GM23338 (cell line): ENCODE data around the gene FILIP1L. TPM values are rescaled to one million over a fixed set of nuclear protein-coding genes. Genes with fewer than 3 reads are reported as not detected.

ENCODE experiments used
- ATAC-seq: fragments of 200-7000 bp; cut with Tn5 transposase; 3 replicates; pipeline ENCODE4 v1.9.1; 2020
- DNase-seq: peaks from one replicate; pipeline ENCODE4 v3.0.0-alpha.2; 2015; ENCODE audit warnings: low spot score
- H2AFZ ChIP-seq: fragments of 200-600 bp; sonication (generic); 2 replicates; pipeline ENCODE4 v1.8.0; 2016; ENCODE audit warnings: antibody characterized with exemption, mild to moderate bottlenecking, moderate library complexity
- H3F3A ChIP-seq: fragments of 200-600 bp; sonication (generic); replicated peaks from 2 replicates; pipeline ENCODE4 v1.8.0; 2017; ENCODE audit warnings: antibody characterized with exemption, mixed run types, low read depth
- H3K27ac ChIP-seq: fragments of 200-600 bp; sonication (generic); 2 replicates; pipeline ENCODE4 v1.6.1; 2016; ENCODE audit warnings: low read depth
- H3K27me3 ChIP-seq: fragments of 200-600 bp; sonication (generic); 2 replicates; pipeline ENCODE4 v1.8.0; 2016; ENCODE audit warnings: mild to moderate bottlenecking, mixed run types, moderate library complexity; ENCODE audit not compliant: insufficient read depth
- H3K36me3 ChIP-seq: fragments of 200-600 bp; sonication (generic); 2 replicates; pipeline ENCODE4 v1.8.0; 2016; ENCODE audit warnings: mild to moderate bottlenecking; ENCODE audit not compliant: insufficient read depth
- H3K4me1 ChIP-seq: fragments of 200-600 bp; sonication (generic); 2 replicates; pipeline ENCODE4 v1.8.0; 2016; ENCODE audit warnings: mild to moderate bottlenecking, moderate library complexity; ENCODE audit not compliant: insufficient read depth
- H3K4me2 ChIP-seq: fragments of 200-600 bp; sonication (generic); 2 replicates; pipeline ENCODE4 v1.7.1; 2017; ENCODE audit warnings: mixed run types
- H3K4me3 ChIP-seq: fragments of 200-600 bp; sonication (generic); 2 replicates; pipeline ENCODE4 v1.6.1; 2016; ENCODE audit warnings: mixed run types
- H3K79me2 ChIP-seq: fragments of 200-600 bp; sonication (generic); replicated peaks from 2 replicates; pipeline ENCODE4 v1.8.0; 2017; ENCODE audit warnings: mild to moderate bottlenecking; ENCODE audit not compliant: insufficient read depth
- H3K9me2 ChIP-seq: fragments of 200-600 bp; sonication (generic); 2 replicates; pipeline ENCODE4 v1.8.0; 2017; ENCODE audit not compliant: insufficient read depth
- H4K20me1 ChIP-seq: fragments of 200-600 bp; sonication (generic); replicated peaks from 2 replicates; pipeline ENCODE4 v1.8.0; 2017; ENCODE audit warnings: mild to moderate bottlenecking; ENCODE audit not compliant: insufficient read depth
- H3K27ac Mint-ChIP-seq: 2 replicates; pipeline ENCODE4 v1.8.0; 2020; ENCODE audit warnings: inconsistent platforms, mild to moderate bottlenecking, moderate library complexity, mixed read lengths
- H3K27me3 Mint-ChIP-seq: 3 replicates; pipeline ENCODE4 v1.8.0; 2022; ENCODE audit warnings: low read depth, mild to moderate bottlenecking, moderate library complexity, mixed read lengths, inconsistent platforms; ENCODE audit not compliant: insufficient read depth, poor library complexity
- H3K36me3 Mint-ChIP-seq: 3 replicates; pipeline ENCODE4 v1.8.0; 2021; ENCODE audit warnings: low read depth, mild to moderate bottlenecking, inconsistent platforms, moderate library complexity, mixed read lengths
- H3K4me1 Mint-ChIP-seq: 3 replicates; pipeline ENCODE4 v1.8.0; 2020; ENCODE audit warnings: mild to moderate bottlenecking, inconsistent platforms, mixed read lengths
- H3K4me3 Mint-ChIP-seq: 3 replicates; pipeline ENCODE4 v1.8.0; 2021; ENCODE audit warnings: moderate library complexity, mild to moderate bottlenecking, inconsistent platforms, mixed read lengths
- H3K9me3 Mint-ChIP-seq: 3 replicates; pipeline ENCODE4 v1.8.0; 2020; ENCODE audit warnings: moderate library complexity, mild to moderate bottlenecking, inconsistent platforms, mixed read lengths
- CTCF ChIP-seq, 2 experiments: fragments of 200-600 bp in 1 of 2; sonication (generic) in 1 of 2; conservative IDR thresholded peaks; 2 replicates each; pipeline versions ENCODE4 v1.5.1 to v1.6.1; 2016 to 2017; ENCODE audit warnings: antibody characterized with exemption in 2 of 2, low read depth in 2 of 2, mild to moderate bottlenecking in 2 of 2, moderate library complexity in 1 of 2
- ETS1 ChIP-seq: IDR thresholded peaks from 2 replicates; pipeline ENCODE4 v1.6.1; 2016; ENCODE audit warnings: antibody characterized with exemption
- EZH2 ChIP-seq: fragments of 200-600 bp; sonication (generic); IDR thresholded peaks from one replicate; pipeline ENCODE4 v1.8.0; 2017; ENCODE audit warnings: antibody characterized with exemption, mild to moderate bottlenecking, low read depth; ENCODE audit not compliant: unreplicated experiment
- JUNB ChIP-seq: IDR thresholded peaks from one replicate; pipeline ENCODE4 v1.6.1; 2016; ENCODE audit warnings: antibody characterized with exemption; ENCODE audit not compliant: unreplicated experiment
- NANOG ChIP-seq: IDR thresholded peaks from 2 replicates; pipeline ENCODE4 v1.6.1; 2016; ENCODE audit warnings: antibody characterized with exemption, borderline replicate concordance
- POLR2AphosphoS5 ChIP-seq: IDR thresholded peaks from 2 replicates; pipeline ENCODE4 v1.6.1; 2016; ENCODE audit warnings: antibody characterized with exemption, low read depth
- ZNF114 ChIP-seq: fragments of 250-450 bp; sonication (Bioruptor Pico); IDR thresholded peaks from 2 replicates; pipeline ENCODE4 v1.5.0; 2020; ENCODE audit warnings: mild to moderate bottlenecking, moderate library complexity
- ZNF331 ChIP-seq: fragments of 250-450 bp; sonication (Bioruptor Pico); IDR thresholded peaks from 2 replicates; pipeline ENCODE4 v1.5.0; 2020; ENCODE audit warnings: low read depth, mild to moderate bottlenecking, moderate library complexity
- ZNF462 ChIP-seq: fragments of 250-450 bp; sonication (Bioruptor Pico); IDR thresholded peaks from 2 replicates; pipeline ENCODE4 v1.5.0; 2020; ENCODE audit warnings: mild to moderate bottlenecking, moderate library complexity
- polyA plus RNA-seq: library from polyadenylated mRNA; unstranded; fragments of >200 nt; fragmentation: Nextera tagmentation; extraction: Ambion mirVana; gene quantifications from 2 replicates; pipeline ENCODE4 v1.2.1, GENCODE V29; 2016
- total RNA-seq: library from RNA; depleted of rRNA; stranded (reverse); fragments of >200 nt; shearing (Covaris generic); gene quantifications from 2 replicates; pipeline ENCODE4 v1.2.3, GENCODE V29; 2014

Gene FILIP1L
- total and polyA plus RNA-seq, 2 experiments from 2014 or later: 1.6 TPM; not detected in 1

- Mint-ChIP-seq H3K4me1 (peaks cover 33% of the 10 kb centered on the region), H3K9me3 (no peaks in the 10 kb centered on the region), H3K4me3 (no peak overlapping the region), H3K36me3 (no peaks in the 10 kb centered on the region), H3K27me3 (no peaks in the 10 kb centered on the region), H3K27ac (no peak overlapping the region)
- Histone ChIP-seq H3K4me1 (peaks cover 32% of the 10 kb centered on the region), H3K4me3 (no peak overlapping the region), H3K9me2 (no peaks in the 10 kb centered on the region; the same call in 1 of the 2 replicates), H3K4me2 (peak overlapping the region; percentile 18; the same call in 1 of the 2 replicates), H3K27ac (no peak overlapping the region), H4K20me1 (peaks cover 10% of the 10 kb centered on the region), H2AFZ (no peak overlapping the region), H3K79me2 (peaks cover 46% of the 10 kb centered on the region), H3F3A (no peaks in the 10 kb centered on the region), H3K27me3 (no peaks in the 10 kb centered on the region), H3K36me3 (no peaks in the 10 kb centered on the region)
- TF ChIP-seq ETS1 (no peak), NANOG (no peak), POLR2AphosphoS5 (no peak), ZNF331 (CRISPR knock-in tag) (no peak), ZNF114 (no peak), CTCF (conservative IDR thresholded peaks at IDR 0.05; ENCODE audit: low read depth in 2 of 2) (no peak), JUNB (no peak)
- no peak for DNase-seq
- peak; percentile 49 for ATAC-seq
Measured at GRCh38 chr3:99854756-99855298, 259.5 kb downstream of the FILIP1L start.

GRCh38 chr3:99852851-99853250 lies 261.4 kb downstream of the FILIP1L start:
- no peaks in the 10 kb centered on the region for H3K27me3 ChIP-seq
- no peaks in the 10 kb centered on the region; the same call in 1 of the 2 replicates for H3K9me2 ChIP-seq
- H3K9me3 Mint-ChIP-seq: no peaks in the 10 kb centered on the region
- H2AFZ ChIP-seq: no peak overlapping the region
- no peaks in the 10 kb centered on the region for H3K27me3 Mint-ChIP-seq
- H3K36me3 Mint-ChIP-seq: no peaks in the 10 kb centered on the region
- no peaks in the 10 kb centered on the region for H3F3A ChIP-seq
- no peak overlapping the region for H3K27ac Mint-ChIP-seq
- H3K36me3 ChIP-seq: no peaks in the 10 kb centered on the region
- peaks cover 32% of the 10 kb centered on the region for H3K4me1 ChIP-seq
- peaks cover 33% of the 10 kb centered on the region for H3K4me1 Mint-ChIP-seq
- DNase-seq (no peak), ATAC-seq (no peak)
- peaks cover 59% of the 10 kb centered on the region for H3K79me2 ChIP-seq
- no peak overlapping the region for H3K4me3 ChIP-seq
- no peak overlapping the region for H3K27ac ChIP-seq
- peak overlapping the region; percentile 5; the same call in 1 of the 2 replicates for H3K4me2 ChIP-seq
- no peak overlapping the region for H3K4me3 Mint-ChIP-seq
- H4K20me1 ChIP-seq: peaks cover 10% of the 10 kb centered on the region
- TF ChIP-seq CTCF (conservative IDR thresholded peaks at IDR 0.05; ENCODE audit: low read depth in 2 of 2) (no peak), ZNF462 (CRISPR knock-in tag) (no peak), JUNB (no peak), EZH2 (no peak)
